Osteocyte (in vitro differentiated cells): ENCODE results near the gene DCXR. TPM values are rescaled to one million over a fixed set of nuclear protein-coding genes. Genes with fewer than 3 reads are reported as not detected.

Experiments used
- DNase-seq: peaks from one replicate; pipeline ENCODE4 v3.0.0; 2021; ENCODE audit warnings: mixed read lengths; ENCODE audit not compliant: unreplicated experiment; ENCODE audit errors: extremely low spot score
- H3K27ac Mint-ChIP-seq: one replicate; pipeline ENCODE4 v1.8.0; 2021; ENCODE audit warnings: mild to moderate bottlenecking, mixed read lengths; ENCODE audit not compliant: unreplicated experiment
- H3K27me3 Mint-ChIP-seq: one replicate; pipeline ENCODE4 v1.8.0; 2021; ENCODE audit warnings: mixed read lengths; ENCODE audit not compliant: unreplicated experiment
- H3K36me3 Mint-ChIP-seq: one replicate; pipeline ENCODE4 v1.8.0; 2021; ENCODE audit warnings: mixed read lengths; ENCODE audit not compliant: unreplicated experiment
- H3K4me1 Mint-ChIP-seq: one replicate; pipeline ENCODE4 v1.8.0; 2021; ENCODE audit warnings: mixed read lengths; ENCODE audit not compliant: unreplicated experiment
- H3K4me3 Mint-ChIP-seq: one replicate; pipeline ENCODE4 v1.8.0; 2021; ENCODE audit warnings: mild to moderate bottlenecking, moderate library complexity, mixed read lengths; ENCODE audit not compliant: unreplicated experiment
- H3K9me3 Mint-ChIP-seq: one replicate; pipeline ENCODE4 v1.8.0; 2021; ENCODE audit warnings: mixed read lengths; ENCODE audit not compliant: unreplicated experiment
- total RNA-seq: library from RNA; stranded (reverse); gene quantifications from 2 replicates; pipeline ENCODE4 v1.2.1, GENCODE V29; 2021
- TF ChIP-seq, protein P1 (sequence below): fragments of 200-600 bp; sonication (generic); IDR thresholded peaks from 2 replicates; pipeline ENCODE4 v1.5.0; 2021; ENCODE audit warnings: antibody characterized with exemption, mild to moderate bottlenecking, moderate library complexity

DCXR gene
- total RNA-seq, 1 donor from 2014 or later = 69.0 TPM

DNA sequence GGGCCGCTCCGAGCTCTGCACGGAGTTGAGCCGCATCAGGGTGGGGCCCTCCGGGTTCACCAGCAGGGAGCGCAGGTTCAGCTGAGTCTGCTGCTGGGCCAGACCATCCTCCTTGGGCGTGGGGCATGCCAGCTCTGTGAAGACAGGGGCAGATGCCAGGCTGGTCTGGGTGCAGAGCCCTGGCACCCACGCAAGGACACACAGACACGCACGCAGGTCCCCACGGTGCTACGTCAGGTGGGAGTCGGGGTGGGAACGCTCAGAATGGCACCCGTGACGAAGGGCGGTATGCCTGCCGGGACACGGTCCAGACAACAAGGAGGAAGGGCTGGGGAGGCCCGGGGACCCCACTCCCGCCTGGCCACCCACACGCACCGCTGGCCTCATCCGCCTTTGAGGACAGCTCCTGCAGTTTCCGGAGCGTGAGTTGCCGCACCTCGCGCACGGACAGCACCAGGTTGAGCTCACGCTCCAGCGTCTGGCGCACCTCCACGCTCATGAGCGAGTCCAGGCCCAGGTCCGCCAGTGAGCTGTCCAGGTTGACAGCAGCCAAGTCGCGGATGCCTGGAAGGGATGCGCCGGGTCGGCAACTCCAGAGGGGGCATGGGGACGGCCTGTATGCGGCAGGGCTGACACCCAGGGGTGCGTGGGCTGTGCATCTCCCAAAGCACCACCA, 43.4 kb upstream of the DCXR start:
- Mint-ChIP-seq H3K4me3 (no peak overlapping the region), H3K9me3 (no peaks in the 10 kb centered on the region), H3K4me1 (no peaks in the 10 kb centered on the region), H3K27me3 (no peaks in the 10 kb centered on the region), H3K36me3 (peaks cover 12% of the 10 kb centered on the region), H3K27ac (no peak overlapping the region)
- DNase-seq = no peak
- TF ChIP-seq, protein P1, sequence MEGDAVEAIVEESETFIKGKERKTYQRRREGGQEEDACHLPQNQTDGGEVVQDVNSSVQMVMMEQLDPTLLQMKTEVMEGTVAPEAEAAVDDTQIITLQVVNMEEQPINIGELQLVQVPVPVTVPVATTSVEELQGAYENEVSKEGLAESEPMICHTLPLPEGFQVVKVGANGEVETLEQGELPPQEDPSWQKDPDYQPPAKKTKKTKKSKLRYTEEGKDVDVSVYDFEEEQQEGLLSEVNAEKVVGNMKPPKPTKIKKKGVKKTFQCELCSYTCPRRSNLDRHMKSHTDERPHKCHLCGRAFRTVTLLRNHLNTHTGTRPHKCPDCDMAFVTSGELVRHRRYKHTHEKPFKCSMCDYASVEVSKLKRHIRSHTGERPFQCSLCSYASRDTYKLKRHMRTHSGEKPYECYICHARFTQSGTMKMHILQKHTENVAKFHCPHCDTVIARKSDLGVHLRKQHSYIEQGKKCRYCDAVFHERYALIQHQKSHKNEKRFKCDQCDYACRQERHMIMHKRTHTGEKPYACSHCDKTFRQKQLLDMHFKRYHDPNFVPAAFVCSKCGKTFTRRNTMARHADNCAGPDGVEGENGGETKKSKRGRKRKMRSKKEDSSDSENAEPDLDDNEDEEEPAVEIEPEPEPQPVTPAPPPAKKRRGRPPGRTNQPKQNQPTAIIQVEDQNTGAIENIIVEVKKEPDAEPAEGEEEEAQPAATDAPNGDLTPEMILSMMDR = no peak

DNA sequence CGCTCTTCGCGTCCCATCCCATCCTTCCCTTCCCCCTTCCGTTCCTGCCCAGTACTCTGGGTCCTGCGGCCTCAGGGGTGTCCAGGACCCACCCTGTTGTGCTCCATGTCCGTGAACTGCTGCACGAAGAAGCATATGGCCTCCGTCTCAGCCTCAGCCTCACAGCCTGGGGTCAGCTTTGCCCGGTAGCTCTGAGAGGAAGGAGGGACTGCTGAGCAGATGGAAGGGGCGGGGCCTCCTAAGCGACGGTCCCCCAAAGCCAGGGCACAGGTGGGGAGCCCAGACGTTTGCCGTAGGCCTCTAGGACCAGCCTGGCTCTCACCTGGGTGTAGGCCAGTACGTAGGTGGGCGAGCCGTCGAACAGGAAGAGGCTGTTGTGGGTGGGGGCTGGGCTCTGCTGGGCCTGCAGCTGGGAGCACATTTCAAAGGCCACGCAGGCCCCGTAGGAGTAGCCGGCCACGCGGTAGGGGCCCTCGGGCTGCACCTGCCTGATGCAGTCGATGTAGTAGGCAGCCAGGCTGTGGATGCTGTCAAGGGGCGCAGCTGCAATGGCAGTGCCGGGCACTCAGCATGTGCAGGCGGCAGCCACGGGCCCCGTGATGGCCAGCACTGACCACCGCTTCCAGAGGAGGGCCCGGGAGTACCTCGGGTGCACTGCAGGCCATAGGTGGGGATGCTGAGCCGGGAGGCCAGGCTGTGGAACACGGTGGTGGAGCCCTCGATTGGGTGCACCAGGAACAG, 42.7 kb upstream of the DCXR start:
- no peaks in the 10 kb centered on the region for H3K27me3 Mint-ChIP-seq
- peaks cover 12% of the 10 kb centered on the region for H3K36me3 Mint-ChIP-seq
- no peak for DNase-seq
- no peak overlapping the region for H3K27ac Mint-ChIP-seq
- TF ChIP-seq, protein P1 = no peak
- no peak overlapping the region for H3K4me3 Mint-ChIP-seq
- H3K4me1 Mint-ChIP-seq = no peaks in the 10 kb centered on the region
- no peaks in the 10 kb centered on the region for H3K9me3 Mint-ChIP-seq

DNA sequence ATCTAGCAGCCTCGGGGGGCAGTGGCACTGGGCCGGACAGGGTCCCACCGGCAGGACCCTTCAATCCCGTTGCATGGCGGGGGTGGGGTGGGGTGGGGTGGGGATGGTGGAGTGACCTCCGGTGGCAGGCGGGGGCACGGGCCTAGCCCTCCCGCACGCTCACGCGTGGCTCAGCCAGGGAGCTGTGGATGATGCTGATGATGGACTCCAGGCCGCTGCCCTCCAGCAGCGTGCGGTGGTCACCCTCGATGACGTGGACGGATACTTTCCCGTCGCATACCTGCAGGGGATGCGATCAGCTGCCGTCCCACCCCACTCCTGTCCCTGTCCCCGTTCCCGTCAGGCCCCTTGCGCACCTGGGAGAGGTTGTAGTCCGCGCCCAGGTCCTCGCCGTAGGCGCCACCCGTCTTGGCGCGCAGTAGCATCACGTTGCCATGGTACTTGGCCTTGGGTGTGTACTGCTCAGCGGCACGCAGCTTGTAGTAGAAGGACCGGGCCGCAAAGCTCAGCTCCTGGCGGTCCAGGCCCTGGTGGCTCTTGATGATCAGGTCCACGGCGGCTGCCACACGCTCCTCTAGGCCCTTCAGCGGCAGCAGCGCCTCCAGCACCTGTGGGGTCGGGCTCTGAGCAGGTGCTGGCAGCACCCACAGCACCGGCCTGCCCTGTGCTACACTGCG, 41.6 kb upstream of the DCXR start:
- no peak overlapping the region for H3K27ac Mint-ChIP-seq

DNA sequence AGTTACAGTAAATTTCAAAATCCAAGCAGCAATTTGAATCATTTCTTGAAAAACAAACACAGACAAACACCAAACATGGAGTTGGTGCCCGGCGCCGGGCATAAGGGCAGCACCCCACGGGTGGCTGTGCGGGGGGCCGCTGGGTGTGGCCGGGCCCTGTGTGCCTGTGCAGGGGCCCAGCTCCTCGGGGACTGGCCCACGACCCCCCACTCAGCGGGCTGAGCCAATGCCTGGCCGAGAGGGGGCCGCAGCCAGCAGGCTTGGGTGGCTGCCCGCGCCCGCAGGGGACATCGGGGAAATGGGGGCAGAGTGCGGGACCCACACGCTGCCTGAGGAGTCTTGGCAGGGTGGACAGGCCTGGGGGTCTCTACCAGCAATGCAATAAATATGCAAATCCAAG, 40.9 kb upstream of the DCXR start:
- Mint-ChIP-seq H3K4me1 (no peaks in the 10 kb centered on the region), H3K9me3 (no peaks in the 10 kb centered on the region), H3K27ac (no peak overlapping the region), H3K36me3 (peaks cover 8% of the 10 kb centered on the region), H3K4me3 (no peak overlapping the region), H3K27me3 (no peaks in the 10 kb centered on the region)
- TF ChIP-seq, protein P1 = no peak
- no peak for DNase-seq

More for the DNA sequence above, 41.6 kb upstream of the DCXR start:
- H3K36me3 Mint-ChIP-seq = peaks cover 10% of the 10 kb centered on the region
- H3K4me3 Mint-ChIP-seq = no peak overlapping the region
- DNase-seq = no peak
- H3K27me3 Mint-ChIP-seq = no peaks in the 10 kb centered on the region
- TF ChIP-seq, protein P1 = no peak
- H3K9me3 Mint-ChIP-seq = no peaks in the 10 kb centered on the region
- no peaks in the 10 kb centered on the region for H3K4me1 Mint-ChIP-seq
